ENCODE measurements around the gene FHIP2A.
"Not testable (repeated sequence)": the region's sequence is repeated elsewhere in the genome, so short reads cannot be mapped to it uniquely, and the experiment has no call there.

FHIP2A gene

DNA sequence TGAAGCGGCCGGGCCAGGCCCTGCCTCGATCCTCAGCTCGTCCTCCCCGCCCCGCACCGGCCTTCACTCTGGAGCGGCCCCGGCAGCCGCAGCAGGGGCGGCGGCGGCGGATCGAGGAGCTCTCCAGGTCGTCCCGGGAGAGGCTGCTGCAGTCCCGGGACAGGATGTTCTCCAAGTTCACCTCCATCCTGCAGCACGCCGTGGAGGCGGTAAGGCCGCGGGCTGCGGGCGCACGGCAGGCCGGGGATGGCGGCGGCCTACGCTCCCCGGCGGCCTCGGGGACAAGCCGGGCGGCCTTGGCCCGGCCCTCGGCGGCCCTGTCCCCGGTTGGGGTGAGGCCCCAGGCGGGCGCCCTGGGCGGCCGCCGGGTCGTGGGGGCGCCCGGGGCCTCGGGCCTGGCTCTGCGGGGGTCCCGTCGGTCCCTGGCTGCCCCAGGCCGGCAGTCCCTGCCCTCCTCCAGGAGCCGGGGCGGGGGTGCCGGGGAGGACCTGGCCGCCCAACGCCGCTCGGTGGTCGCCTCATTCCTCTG, 399 bp downstream of the FHIP2A start:
- DNase-seq = no peak

DNA sequence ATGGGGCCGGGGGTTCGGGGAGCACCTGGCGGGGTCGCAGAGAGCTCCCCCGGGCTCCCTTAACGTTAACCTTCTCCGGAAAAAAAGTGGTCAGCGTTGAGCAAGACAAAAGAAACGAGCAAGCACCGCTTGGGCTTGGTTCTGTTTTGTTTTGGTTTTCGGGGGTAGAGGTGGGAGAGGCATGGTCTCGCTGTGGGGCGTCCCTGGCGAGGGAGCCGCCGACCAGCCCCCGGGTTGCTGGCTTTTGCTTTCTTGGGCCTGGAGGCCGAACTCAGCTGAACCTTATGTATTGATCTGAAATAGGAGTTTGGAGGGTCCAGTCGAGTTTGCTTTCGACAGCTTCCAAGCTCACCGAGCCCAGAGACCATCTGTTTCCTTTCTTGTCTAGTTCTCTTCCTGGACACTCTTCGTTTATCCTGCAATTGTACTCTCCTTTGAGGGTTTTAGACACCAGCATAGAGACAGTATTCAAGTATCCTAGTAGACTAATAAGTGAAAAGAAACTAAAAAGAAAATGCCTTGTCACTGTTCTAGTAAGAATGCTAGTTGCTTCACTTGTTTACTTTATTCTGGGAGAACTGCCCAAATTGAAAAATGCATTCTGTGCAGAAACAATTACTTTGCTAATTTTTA, 980 bp downstream of the FHIP2A start:
- DNase-seq = peak; percentile 32

DNA sequence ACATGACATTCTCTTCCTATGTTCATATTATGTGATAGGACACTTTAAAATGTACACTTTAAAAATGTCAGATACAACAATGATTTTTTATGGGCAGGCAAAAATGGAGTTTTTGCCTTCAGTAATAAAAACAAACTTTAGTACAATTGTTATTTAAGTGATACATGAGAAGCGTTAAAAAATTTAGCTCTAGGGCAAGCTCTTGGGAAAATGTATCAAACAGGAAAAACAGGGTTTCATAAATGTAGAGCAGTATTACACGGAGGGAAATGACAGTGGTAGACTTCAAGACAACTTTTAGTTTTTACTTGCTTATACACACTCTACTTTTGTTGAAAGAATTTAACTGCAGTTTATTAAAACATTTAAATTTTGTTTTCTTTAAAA, 1.5 kb downstream of the FHIP2A start:
- no peak for DNase-seq

DNA sequence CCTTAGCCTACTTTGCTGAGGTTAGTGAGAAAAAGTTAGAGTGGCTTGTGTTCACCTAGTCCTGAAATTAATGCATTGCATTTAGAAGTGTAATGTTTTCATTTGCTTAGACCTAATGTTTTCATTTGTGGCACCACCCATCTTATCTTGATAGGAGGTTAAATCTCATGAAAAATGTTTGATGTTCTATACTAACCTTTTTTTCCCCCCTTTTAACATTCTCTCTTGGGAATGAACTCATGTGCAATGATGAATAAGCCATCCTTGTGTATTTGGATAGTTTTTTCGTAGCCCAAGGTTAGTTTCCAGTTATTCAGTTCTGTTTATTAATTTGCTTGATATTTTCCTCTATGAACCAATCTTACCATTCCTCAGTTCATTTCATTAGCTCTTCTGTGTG, 2.8 kb downstream of the FHIP2A start:
- DNase-seq = no peak

DNA sequence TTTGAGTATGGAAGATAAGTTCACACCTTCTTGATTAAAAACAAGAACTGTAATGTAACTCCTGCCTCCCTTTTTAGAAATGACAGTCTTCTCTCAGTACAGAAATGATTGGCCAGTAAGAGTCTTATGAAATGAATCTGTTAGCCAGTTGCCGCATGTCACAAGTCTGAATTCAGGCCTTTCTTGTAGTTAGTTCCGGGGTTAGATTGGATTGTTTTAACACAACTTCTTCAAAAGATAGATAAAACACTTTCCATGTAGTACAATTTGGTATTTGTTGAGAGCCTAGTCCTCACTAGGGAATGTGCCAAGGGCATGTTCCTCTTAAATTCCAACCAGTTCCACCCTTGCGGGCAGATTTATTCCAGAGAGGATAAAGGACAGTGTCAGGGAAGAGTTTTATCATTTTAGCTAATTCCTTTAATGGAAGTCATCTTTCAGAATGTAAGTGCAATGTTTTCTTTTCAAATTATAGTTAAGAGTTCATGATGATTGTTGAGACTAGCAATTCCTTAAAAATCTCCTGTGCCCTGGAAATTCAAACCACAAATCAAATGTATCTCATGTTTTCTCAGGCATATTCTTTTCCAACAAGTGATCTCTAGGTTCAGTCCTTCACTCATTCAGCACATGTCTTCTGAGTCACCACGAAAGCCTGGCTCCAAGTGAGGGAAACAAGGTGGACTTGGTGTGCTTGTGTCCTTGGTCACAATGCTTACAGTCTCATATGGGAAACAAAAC, 4.1 kb downstream of the FHIP2A start:
- no peak for DNase-seq

DNA sequence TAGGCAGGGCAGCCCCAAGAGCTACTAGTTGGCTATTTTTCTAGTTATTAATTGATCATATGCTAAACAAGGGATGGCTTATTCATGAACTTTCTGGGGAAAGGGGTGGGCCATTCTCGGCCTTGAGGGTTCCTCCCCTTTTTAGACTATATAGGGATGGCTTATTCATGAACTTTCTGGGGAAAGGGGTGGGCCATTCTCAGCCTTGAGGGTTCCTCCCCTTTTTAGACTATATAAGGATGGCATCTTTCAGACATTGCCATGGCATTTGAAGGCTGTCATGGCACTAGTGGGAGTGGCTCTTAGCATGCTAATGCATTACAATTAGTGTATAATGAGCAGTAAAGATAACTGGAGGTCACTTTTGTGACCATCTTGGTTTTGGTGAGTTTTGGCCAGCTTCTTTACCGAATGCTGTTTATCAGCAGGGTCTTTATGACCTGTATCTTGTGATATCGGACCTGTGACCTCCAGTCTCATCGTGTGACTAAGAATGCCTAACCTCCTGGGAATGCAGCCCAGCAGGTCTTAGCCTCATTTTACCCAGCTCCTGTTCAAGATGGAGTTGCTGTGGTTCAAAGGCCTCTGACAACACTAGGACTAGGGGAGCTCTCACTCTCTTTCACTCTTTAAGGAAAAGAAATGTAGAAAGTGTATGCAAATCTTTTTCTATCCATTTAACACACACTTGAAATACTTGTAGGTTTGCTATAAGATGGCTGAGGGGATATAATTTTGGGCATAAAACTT, 7.8 kb downstream of the FHIP2A start:
- no peak for DNase-seq

DNA sequence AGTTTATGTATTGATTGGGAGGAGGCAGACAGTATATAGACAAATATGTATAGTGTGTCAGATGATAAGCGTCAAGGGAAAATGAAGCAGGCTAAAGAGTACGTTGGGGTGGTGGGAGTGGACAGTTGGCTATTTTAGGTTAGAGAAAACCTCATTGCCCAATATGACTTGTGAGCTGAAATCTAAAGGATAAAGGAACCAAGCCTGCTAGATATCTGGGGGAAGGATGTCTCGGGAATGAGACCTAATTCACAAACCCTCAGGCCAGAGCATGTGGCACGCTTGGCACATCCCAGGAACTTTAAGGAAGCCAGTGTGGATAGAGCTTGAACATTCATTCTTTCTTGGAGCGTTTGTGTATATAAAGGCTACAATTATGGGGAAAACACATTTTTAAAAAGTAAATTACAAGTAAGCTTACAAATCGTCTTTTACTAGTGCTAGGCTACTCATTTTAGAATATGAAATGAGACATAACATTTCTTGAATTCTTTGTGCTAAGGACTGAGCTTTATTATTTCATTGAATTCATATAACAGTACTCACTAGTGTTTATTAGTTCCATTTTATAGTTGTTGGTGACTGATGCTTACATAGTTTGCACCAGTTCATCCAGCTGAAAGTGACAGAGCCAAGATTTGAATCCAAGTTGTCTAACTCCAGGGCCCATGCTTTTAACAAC, 9.7 kb downstream of the FHIP2A start:
- no peak for DNase-seq

DNA sequence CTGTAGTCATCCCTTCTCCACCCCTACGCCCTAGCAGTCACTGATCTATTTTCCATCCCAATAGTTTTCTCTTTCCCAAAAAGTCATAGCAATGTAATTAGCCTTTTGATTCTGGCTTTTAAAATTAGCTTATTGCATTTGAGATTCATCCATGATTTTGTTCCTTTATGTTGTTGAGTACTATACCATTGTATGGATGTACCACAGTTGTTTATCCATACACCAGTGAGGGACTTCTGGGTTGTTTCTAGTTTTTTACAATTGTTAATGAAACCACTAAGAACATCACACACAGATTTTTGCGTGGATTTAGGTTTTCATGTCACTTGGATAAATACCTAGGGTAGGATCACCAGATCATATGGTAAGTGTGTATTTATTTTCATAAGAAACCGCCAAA, 16.1 kb downstream of the FHIP2A start:
- no peak for DNase-seq

DNA sequence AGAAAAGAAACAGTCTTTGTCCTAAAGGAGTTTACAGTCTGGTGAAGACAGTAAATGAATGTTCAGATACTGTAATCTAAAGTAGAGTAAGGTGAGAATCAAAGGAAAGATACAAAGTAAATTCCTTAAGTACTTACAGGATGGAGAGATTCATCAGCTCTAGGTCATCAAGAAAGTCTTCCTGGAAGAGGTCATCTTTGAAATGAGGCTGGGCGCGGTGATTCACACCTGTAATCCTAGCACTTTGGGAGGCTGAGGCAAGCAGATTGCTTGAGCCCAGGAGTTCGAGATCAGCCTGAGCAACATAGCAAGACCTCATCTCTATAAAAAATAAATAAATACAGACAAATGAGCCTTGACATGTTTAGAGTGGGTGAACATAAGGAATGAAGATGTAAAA, 18.3 kb downstream of the FHIP2A start:
- DNase-seq = no peak

DNA sequence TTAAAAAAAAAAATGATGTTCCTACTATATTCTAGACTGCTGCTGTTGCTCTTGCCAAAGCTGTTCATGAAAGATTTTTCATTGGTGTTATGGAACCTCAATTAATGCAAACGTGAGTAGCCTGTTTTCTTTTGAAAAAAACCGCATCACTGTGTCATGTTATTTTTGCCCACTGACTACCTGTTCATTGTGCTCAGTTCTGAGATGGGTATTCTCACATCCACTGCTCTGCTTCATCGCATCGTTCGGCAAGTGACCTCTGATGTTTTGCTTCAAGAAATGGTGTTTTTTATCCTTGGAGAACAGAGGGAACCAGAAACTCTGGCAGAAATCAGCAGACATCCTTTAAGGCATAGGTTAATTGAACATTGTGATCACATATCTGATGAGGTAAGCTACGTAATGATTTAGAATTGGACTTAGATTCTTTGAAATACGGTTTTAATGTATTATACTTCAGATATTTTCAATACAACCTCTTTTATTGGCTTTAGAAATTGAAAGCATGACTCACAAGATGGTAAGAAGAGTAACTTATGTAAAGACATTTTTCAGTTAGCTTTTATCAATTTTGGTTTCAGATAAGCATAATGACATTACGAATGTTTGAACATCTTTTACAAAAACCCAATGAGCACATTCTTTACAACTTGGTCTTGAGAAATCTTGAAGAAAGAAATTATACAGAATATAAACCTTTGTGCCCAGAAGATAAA, 24.6 kb downstream of the FHIP2A start:
- no peak for DNase-seq

DNA sequence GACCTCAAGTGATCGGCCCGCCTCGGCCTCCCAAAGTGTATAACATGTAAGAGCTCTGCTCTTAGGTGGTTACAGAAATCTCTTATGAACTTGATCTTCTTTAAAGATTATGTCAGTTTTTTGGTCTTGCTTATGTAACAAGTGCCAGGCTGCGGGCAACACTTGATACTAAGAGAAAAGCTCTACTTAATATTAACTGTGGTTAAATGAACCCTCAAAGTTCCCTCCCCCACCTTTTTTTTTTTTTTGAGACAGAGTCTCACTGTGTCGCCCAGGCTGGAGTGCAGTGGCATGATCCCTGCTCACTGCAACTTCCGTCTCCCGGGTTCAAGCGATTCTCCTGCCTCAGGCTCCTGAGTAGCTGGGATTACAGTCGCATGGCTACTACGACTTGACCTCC, 25.9 kb downstream of the FHIP2A start:
- not testable (repeated sequence) for DNase-seq

DNA sequence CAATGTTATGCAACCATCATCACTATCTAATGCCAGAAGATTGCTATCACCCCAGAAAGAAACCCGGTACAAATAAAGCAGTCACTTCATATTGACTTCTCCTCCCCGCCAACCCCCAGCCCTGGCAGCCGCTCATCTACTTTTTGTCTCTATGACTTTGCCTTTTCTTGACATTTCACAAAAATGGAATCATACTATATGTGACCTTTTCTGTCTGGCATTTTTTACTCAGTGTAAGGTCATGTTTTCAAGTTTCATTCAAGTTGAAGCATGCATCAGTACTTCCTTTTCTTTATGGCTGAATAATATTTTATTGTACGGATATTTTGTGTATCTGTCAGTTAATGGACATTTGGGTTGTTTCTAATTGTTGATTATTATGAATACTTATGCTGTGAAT, 28.1 kb downstream of the FHIP2A start:
- no peak for DNase-seq

DNA sequence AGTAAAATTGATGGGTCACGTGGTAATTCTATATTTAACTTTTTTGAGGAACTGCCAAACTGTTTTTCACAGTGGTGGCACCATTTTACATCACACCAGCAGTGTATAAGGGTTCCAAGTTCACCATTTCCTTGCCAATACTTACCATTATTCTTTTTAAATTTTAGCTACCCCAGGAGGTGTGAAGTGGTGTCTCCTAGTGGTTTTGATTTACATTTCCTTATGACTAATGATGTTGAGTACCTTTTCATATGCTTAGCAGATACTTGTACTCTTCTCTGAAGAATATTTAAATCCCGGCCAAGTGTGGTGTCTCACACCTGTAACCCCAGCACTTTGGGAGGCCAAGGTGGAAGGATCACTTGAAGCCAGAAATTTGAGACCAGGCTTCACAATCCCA, 28.5 kb downstream of the FHIP2A start:
- DNase-seq = no peak

DNA sequence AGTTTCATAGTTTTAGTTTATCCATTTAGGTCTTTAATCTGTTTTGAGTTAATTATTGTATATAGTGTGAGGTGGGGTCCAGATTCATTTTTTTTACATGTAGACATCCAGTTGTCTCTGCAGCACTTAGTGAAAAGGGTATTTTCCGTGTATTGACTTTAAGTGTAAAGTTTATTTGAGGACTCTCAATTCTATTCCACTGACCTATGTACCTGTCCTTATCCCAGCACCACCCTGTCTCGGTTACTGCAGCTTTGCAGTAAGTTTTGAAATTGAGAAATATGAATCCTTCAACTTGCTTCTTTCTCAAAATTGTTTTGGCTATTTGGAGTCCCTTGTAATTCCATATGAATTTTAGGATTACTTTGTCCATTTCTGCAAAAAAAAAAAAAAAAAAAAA, 29.8 kb downstream of the FHIP2A start:
- no peak for DNase-seq

DNA sequence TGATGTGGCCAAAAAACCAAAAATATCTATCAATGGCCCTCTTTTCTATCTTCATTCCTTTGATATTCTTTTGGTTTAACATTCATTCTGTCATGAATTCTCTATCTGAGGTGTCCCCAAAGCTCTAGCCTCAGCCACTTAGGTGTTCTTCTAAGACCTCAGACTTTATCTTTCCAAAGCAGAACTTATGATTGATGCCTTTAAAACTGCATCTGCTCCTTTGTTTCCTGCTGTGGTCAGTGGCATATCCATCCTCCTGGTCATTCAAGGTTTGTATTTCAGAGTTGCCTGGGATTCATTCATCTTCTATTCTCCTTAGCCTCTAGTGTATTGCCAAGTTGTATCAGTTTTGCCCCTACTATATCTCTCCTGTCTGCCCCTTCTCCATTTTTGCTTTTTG, 30.6 kb downstream of the FHIP2A start:
- DNase-seq = no peak

DNA sequence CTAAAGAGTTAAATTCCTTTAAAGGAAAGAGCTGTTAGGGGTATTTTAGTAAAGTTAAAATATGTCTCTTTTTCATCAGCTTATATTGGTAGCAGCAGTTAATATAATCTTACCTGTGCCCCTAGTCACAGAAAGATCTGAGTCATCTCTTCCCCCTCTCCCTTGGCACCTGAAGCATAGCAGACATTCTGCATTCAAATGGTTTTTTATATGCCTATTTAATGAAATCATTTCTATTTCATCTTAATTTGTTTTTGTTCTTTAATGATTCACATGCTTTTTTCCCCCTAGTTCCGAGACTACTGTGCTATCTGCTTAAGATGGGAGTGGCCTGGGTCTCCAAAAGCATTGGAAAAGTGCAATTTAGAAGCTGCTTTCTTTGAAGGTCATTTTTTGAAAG, 33.3 kb downstream of the FHIP2A start:
- no peak for DNase-seq

DNA sequence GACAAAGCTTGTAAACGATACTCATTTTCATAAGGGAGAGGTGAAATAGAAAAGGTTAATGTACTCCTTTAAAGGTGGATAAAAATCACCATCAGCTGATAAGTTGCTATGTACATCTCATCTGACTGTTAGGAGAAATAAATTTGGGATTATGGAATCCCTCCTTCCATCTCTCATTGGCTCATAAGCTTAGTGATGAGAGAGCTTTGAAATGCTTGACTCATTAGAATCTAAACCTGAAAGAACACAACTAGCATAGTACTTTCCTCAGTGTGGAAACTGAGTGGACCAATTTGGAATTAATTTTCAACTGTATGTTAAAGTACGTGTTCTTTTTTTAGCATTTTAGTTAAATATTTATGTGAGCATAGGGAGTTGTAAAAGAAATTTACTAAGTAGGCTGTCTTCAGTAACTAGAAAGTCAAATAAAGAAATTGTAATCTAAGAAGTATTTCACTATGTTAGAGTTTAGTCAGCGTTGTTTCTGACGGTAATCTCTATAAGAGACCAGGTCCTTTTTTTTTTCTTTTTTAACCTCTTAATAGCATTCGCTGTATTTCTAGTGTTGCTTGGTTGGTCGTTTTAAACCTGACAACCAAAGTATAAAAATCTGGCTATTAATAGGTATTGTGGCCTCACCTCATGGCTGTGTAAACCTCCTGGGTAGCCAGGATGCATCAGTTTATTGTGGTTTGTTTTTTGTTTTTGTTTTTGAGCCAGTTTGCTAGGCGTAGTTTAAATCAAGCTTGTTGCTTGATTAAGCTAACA, 34.4 kb downstream of the FHIP2A start:
- no peak for DNase-seq

DNA sequence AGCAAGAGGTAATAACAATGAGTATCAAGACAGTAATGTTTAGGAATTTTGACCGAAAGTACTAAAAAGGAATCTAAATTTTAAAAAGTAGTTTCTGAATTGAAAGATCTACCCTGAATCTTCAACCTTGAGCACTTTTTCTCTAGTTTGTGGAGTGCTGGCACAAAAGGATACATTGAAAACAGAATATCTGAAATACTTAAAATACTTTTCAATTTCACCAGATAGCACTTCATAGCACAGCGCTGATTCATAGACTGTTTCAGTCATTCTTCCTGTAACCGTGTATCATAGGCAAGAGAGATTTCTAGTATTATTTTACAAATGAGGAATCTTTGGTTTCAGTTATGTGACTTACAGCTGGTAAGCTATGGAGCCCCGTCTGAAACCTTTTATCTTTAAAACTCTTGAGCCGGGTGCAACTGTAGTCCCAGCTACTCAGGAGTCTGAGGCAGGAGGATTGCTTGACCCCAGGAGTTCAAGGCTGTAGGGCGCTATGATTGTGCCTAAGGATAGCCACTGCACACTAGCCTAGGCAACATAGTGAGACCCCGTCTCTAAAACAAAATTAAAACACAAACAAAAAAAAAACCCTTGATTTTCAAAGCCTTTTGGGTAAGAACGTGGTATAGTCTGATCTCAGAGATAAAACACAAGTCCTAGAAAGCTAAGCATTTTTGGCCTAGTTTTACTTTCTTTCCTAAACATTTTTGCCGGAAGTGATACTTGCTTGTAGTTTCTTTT, 35.1 kb downstream of the FHIP2A start:
- no peak for DNase-seq

DNA sequence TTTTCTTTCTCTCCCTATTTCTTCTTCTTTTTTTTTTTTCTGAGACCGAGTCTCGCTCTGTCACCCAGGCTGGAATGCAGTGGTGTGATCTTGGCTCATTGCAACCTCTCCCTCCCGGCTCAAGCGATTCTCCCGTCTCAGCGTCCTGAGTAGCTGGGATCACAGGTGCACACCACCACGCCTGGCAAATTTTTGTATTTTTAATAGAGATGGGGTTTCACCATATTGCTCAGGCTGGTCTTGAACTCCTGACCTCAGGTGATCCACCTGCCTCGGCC, 35.6 kb downstream of the FHIP2A start:
- DNase-seq = not testable (repeated sequence)

DNA sequence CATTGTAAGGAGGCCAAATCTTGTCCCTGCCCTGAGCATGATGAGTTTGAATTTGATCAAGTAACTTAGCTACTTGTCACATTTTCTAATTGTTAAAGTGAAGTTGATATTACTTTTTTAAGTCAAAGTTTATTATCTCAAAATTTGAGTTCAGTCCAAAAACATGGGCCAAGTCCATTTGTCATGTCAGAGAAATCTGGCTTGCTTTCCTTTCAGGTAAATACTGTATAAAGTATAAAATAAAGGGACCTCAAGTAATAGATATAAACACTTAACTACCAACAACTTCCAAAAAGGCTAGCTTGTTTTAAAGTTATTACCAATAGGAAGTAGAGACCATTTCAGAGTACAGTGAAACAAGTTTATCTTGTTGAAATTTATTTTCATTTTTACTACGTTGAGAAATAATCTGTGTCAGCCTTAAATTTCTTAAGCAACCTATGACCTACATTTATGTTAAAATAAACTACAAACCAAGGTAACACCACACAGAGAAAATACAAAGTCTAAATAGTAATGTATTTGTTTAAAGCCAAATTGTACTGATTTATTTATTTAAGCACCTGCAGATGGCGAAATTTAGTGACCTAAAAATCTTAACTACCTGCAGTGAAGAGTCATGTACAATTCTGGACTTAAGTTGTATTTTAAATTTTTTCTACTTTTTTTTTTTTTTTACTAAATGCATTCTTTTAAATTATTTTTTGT, 36.5 kb downstream of the FHIP2A start:
- DNase-seq = no peak

DNA sequence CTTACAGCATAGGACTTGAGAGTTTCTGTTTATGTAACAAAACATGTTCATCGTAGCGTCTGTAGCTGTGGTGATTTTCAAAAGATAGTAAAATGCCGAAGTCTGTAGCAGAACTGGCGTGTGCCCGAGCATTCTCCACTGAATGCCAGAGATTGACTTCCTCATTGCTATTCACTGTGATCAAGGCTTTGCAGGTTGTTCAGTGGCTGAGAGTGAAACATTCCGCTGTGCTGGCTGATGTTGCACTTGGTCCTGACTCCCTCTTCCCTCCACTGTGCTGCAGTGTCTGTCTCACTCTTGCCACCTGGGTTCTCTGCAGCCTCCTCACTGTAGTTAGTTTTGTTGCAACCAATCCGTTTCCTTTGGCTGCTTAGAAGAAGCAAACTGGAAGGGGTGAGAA, 37.6 kb downstream of the FHIP2A start:
- no peak for DNase-seq

Data from stimulated activated naive CD4-positive, alpha-beta T cell treated with Interleukin-2 at 50 U/mL for 16 hours (primary cell).